A549 (cell line): Measurements from ENCODE around the gene HOXD8. TPM values are rescaled to one million over a fixed set of nuclear protein-coding genes. Genes with fewer than 3 reads are reported as not detected.

ENCODE experiments used
- ATAC-seq, 2 experiments: fragments of 200-7000 bp in 1 of 2; fragments of >200 bp in 1 of 2; cut with Nextera tagmentation in 1 of 2; cut with Tn5 transposase in 1 of 2; 3 replicates each; pipeline versions ENCODE4 v1.8.0 to v1.9.1; 2018 to 2020; ENCODE audit warnings: mild to moderate bottlenecking in 1 of 2, moderate library complexity in 1 of 2
- CTCF ChIA-PET: fragments of 300-600 bp; sonication (Branson Sonifier 250); formaldehyde crosslinking; extraction: SDS; loops from one replicate; lab custom pipeline; 2021; ENCODE audit warnings: antibody characterized with exemption, inconsistent platforms; lab: Yijun Ruan, JAX
- POLR2A ChIA-PET: fragments of 350-600 bp; formaldehyde crosslinking; extraction: SDS; loops from one replicate; lab custom pipeline; 2021; ENCODE audit warnings: antibody characterized with exemption, inconsistent platforms; lab: Yijun Ruan, JAX
- DNase-seq, 2 experiments: peaks; one replicate each; pipeline versions ENCODE4 v3.0.0 to v3.0.0-alpha.2; 2011 to 2016; ENCODE audit warnings: low read depth in 1 of 2, low spot score in 1 of 2
- FAIRE-seq: peaks from 2 replicates; lab custom pipeline; 2011; peaks lifted over from hg19 to GRCh38; lab: Jason Lieb, UNC
- H3K27ac ChIP-seq, 2 experiments: fragments of >200 bp; sonication (Bioruptor Twin); formaldehyde crosslinking; 3 replicates each; pipeline ENCODE4 v1.5.1; 2016 to 2017
- H3K4me1 ChIP-seq: fragments of >200 bp; sonication (Bioruptor Twin); formaldehyde crosslinking; 3 replicates; pipeline ENCODE4 v1.6.1; 2016
- H3K4me2 ChIP-seq: fragments of >200 bp; sonication (Bioruptor Twin); formaldehyde crosslinking; 3 replicates; pipeline ENCODE4 v1.6.1; 2016
- H3K4me3 ChIP-seq: fragments of >200 bp; sonication (Bioruptor Twin); formaldehyde crosslinking; 3 replicates; pipeline ENCODE4 v1.5.1; 2016
- H3K9me3 ChIP-seq: fragments of >200 bp; sonication (Bioruptor Twin); formaldehyde crosslinking; 3 replicates; pipeline ENCODE4 v1.6.1; 2016
- CBX2 ChIP-seq: fragments of 200-600 bp; sonication (generic); IDR thresholded peaks from 2 replicates; pipeline ENCODE4 v1.6.1; 2016; ENCODE audit warnings: low read depth, mild to moderate bottlenecking, borderline replicate concordance
- CBX8 ChIP-seq: fragments of 200-600 bp; sonication (generic); IDR thresholded peaks from 2 replicates; pipeline ENCODE4 v1.6.1; 2016
- CHD4 ChIP-seq: fragments of 200-600 bp; sonication (generic); IDR thresholded peaks from 2 replicates; pipeline ENCODE4 v1.6.1; 2016; ENCODE audit warnings: antibody characterized with exemption, mild to moderate bottlenecking, borderline replicate concordance
- E2F6 ChIP-seq: IDR thresholded peaks from 2 replicates; pipeline ENCODE4 v1.6.1; 2012; ENCODE audit warnings: low read depth, borderline replicate concordance
- FOXS1 ChIP-seq: fragments of 250-450 bp; sonication (Bioruptor Pico); IDR thresholded peaks from 2 replicates; pipeline ENCODE4 v1.5.0; 2020; ENCODE audit warnings: mild to moderate bottlenecking, moderate library complexity
- GATA3 ChIP-seq: IDR thresholded peaks from 2 replicates; pipeline ENCODE4 v1.6.1; 2012; ENCODE audit warnings: borderline replicate concordance
- HES2 ChIP-seq: fragments of >200 bp; sonication (Bioruptor Twin); formaldehyde crosslinking; IDR thresholded peaks from 2 replicates; pipeline ENCODE4 v1.6.1; 2016
- HMGXB4 ChIP-seq: fragments of 250-450 bp; sonication (Bioruptor Pico); IDR thresholded peaks from 2 replicates; pipeline ENCODE4 v1.5.0; 2021; ENCODE audit warnings: mild to moderate bottlenecking, moderate library complexity, borderline replicate concordance
- HOXB13 ChIP-seq: fragments of 250-450 bp; sonication (Bioruptor Pico); IDR thresholded peaks from 2 replicates; pipeline ENCODE4 v1.5.0; 2020; ENCODE audit warnings: low read depth, mild to moderate bottlenecking, moderate library complexity
- JUN ChIP-seq, 2 experiments: fragments of >200 bp; sonication (Bioruptor Twin); formaldehyde crosslinking; IDR thresholded peaks; 2 replicates in 1 of 2; 3 replicates in 1 of 2; pipeline ENCODE4 v1.6.1; 2016 to 2017
- KDM5A ChIP-seq: fragments of 200-600 bp; sonication (generic); IDR thresholded peaks from 2 replicates; pipeline ENCODE4 v1.6.1; 2016; ENCODE audit warnings: antibody characterized with exemption, mild to moderate bottlenecking
- RFX5 ChIP-seq: fragments of 450-650 bp; IDR thresholded peaks from 2 replicates; pipeline ENCODE4 v1.7.1; 2014; ENCODE audit warnings: antibody characterized with exemption, mild to moderate bottlenecking, moderate library complexity
- SREBF2 ChIP-seq: fragments of 450-650 bp; IDR thresholded peaks from 2 replicates; pipeline ENCODE4 v1.6.1; 2014; ENCODE audit warnings: mild to moderate bottlenecking, moderate library complexity
- ZC3H11A ChIP-seq: fragments of 450-650 bp; IDR thresholded peaks from 2 replicates; pipeline ENCODE4 v1.6.1; 2014; ENCODE audit warnings: antibody characterized with exemption, mild to moderate bottlenecking
- ZFP36 ChIP-seq: fragments of 450-650 bp; IDR thresholded peaks from 2 replicates; pipeline ENCODE4 v1.6.1; 2014; ENCODE audit warnings: borderline replicate concordance; ENCODE audit not compliant: partially characterized antibody
- WGBS: methylation state at CpG from one replicate; pipeline ENCODE4 v1.1.6; 2017; ENCODE audit errors: missing lambda C conversion rate; 5-methylcytosine and 5-hydroxymethylcytosine counted together
- polyA plus RNA-seq, 4 experiments: library from polyadenylated mRNA; depleted of rRNA in 3 of 4; stranded (reverse); fragments of >200 nt; fragmentation: RNase III in 1 of 4; extraction: RNeasy Plus Mini Kit Qiagen cat#74134 plus additional on column Dnase treatment in 1 of 4; gene quantifications; 2 replicates in 3 of 4; 3 replicates in 1 of 4; pipeline ENCODE4 v1.2.3, GENCODE V29; 2011 to 2017
- TF ChIP-seq, protein P1 (sequence below): fragments of 200-600 bp; sonication (generic); IDR thresholded peaks from 2 replicates; pipeline ENCODE4 v1.6.1; 2016; ENCODE audit warnings: antibody characterized with exemption, mild to moderate bottlenecking, moderate library complexity
- TF ChIP-seq, protein P2 (sequence below): IDR thresholded peaks from 2 replicates; pipeline ENCODE4 v1.6.1; 2012
- TF ChIP-seq, protein P3 (sequence below): fragments of >200 bp; sonication (Bioruptor Twin); formaldehyde crosslinking; IDR thresholded peaks from 3 replicates; pipeline ENCODE4 v1.6.1; 2016

Gene HOXD8
- polyA plus RNA-seq, 2 of the 4 experiments (the other 2 are of a cell fraction) = 3.8 to 8.5 TPM

- no peak for ATAC-seq
- 81% methylated on average over 25 of the region's 31 CpGs for WGBS
Measured at GRCh38 chr2:176147800-176148496, 18.4 kb downstream of the HOXD8 start.

GRCh38 chr2:176148751-176149421 is 19.4 kb downstream of the HOXD8 start:
- no peak overlapping the region for H3K27ac ChIP-seq
- DNase-seq (no peak), ATAC-seq (no peak), FAIRE-seq (no peak)
- POLR2A ChIA-PET = no interaction called here
- 80% methylated on average over 11 of the region's 11 CpGs for WGBS
- no peaks in the 10 kb centered on the region for H3K4me1 ChIP-seq
- H3K4me2 ChIP-seq = no peak overlapping the region
- TF ChIP-seq HMGXB4 (no peak), E2F6 (no peak), KDM5A (no peak), HOXB13 (CRISPR knock-in tag) (no peak), ZC3H11A (no peak), FOXS1 (CRISPR knock-in tag) (no peak), JUN (IDR thresholded peaks at IDR 0.05) (no peak), HES2 (no peak), CBX8 (no peak), GATA3 (no peak), RFX5 (no peak), CHD4 (no peak), SREBF2 (no peak), ZFP36 (no peak)
- TF ChIP-seq, protein P1, sequence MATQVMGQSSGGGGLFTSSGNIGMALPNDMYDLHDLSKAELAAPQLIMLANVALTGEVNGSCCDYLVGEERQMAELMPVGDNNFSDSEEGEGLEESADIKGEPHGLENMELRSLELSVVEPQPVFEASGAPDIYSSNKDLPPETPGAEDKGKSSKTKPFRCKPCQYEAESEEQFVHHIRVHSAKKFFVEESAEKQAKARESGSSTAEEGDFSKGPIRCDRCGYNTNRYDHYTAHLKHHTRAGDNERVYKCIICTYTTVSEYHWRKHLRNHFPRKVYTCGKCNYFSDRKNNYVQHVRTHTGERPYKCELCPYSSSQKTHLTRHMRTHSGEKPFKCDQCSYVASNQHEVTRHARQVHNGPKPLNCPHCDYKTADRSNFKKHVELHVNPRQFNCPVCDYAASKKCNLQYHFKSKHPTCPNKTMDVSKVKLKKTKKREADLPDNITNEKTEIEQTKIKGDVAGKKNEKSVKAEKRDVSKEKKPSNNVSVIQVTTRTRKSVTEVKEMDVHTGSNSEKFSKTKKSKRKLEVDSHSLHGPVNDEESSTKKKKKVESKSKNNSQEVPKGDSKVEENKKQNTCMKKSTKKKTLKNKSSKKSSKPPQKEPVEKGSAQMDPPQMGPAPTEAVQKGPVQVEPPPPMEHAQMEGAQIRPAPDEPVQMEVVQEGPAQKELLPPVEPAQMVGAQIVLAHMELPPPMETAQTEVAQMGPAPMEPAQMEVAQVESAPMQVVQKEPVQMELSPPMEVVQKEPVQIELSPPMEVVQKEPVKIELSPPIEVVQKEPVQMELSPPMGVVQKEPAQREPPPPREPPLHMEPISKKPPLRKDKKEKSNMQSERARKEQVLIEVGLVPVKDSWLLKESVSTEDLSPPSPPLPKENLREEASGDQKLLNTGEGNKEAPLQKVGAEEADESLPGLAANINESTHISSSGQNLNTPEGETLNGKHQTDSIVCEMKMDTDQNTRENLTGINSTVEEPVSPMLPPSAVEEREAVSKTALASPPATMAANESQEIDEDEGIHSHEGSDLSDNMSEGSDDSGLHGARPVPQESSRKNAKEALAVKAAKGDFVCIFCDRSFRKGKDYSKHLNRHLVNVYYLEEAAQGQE = no peak
- TF ChIP-seq, protein P2, sequence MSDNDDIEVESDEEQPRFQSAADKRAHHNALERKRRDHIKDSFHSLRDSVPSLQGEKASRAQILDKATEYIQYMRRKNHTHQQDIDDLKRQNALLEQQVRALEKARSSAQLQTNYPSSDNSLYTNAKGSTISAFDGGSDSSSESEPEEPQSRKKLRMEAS = no peak
- H3K9me3 ChIP-seq = no peaks in the 10 kb centered on the region
- no peak overlapping the region for H3K4me3 ChIP-seq
- CTCF ChIA-PET = interaction anchor here (1.5 kb wide), 1 partner anchor 9 kb away, joined by 5 read pairs; no protein-coding TSS in a partner anchor

More at GRCh38 chr2:176147800-176148496, 18.4 kb downstream of the HOXD8 start:
- no peaks in the 10 kb centered on the region for H3K4me1 ChIP-seq
- H3K4me2 ChIP-seq = no peak overlapping the region
- H3K27ac ChIP-seq = no peak overlapping the region
- FAIRE-seq = no peak
- ChIA-PET POLR2A (no interaction called here), CTCF (interaction anchor here (0.6 to 1.8 kb wide), 3 partner anchors 8 to 490 kb away, joined by 3 to 5 read pairs (median 5); no protein-coding TSS in a partner anchor)
- H3K9me3 ChIP-seq = no peaks in the 10 kb centered on the region
- no peak for DNase-seq
- H3K4me3 ChIP-seq = no peak overlapping the region
- no peak for TF ChIP-seq JUN (IDR thresholded peaks at IDR 0.05)
- TF ChIP-seq, protein P2 = no peak
- TF ChIP-seq, protein P3, sequence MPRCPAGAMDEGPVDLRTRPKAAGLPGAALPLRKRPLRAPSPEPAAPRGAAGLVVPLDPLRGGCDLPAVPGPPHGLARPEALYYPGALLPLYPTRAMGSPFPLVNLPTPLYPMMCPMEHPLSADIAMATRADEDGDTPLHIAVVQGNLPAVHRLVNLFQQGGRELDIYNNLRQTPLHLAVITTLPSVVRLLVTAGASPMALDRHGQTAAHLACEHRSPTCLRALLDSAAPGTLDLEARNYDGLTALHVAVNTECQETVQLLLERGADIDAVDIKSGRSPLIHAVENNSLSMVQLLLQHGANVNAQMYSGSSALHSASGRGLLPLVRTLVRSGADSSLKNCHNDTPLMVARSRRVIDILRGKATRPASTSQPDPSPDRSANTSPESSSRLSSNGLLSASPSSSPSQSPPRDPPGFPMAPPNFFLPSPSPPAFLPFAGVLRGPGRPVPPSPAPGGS = no peak
- TF ChIP-seq CBX2 = no peak
- no peak for TF ChIP-seq SREBF2
